AG04449 (cell line): ENCODE data around the gene RAB11FIP3.

ENCODE experiments used
- CTCF ChIA-PET: fragments of 350-600 bp; formaldehyde crosslinking; extraction: SDS; loops from one replicate; lab custom pipeline; 2021; ENCODE audit warnings: antibody characterized with exemption; lab: Yijun Ruan, JAX
- POLR2A ChIA-PET: fragments of 400-600, 350-600 bp; formaldehyde crosslinking; extraction: SDS; loops from one replicate; lab custom pipeline; 2020; ENCODE audit warnings: antibody characterized with exemption, inconsistent platforms; lab: Yijun Ruan, JAX
- DNase-seq: peaks from one replicate; pipeline ENCODE4 v3.0.0-alpha.2; 2010; ENCODE audit warnings: low read depth, low spot score
- H3K4me3 ChIP-seq: 2 replicates; pipeline ENCODE4 v1.5.1; 2011; ENCODE audit warnings: low read depth, mild to moderate bottlenecking, control low read depth, low read length
- CTCF ChIP-seq: IDR thresholded peaks from one replicate; pipeline ENCODE4 v1.5.1; 2011; ENCODE audit warnings: mild to moderate bottlenecking, moderate library complexity, low read length, control low read depth, inconsistent platforms; ENCODE audit not compliant: insufficient read depth; ENCODE audit errors: missing control alignments

The RAB11FIP3 gene

GRCh38 chr16:508884-509736 is 83.7 kb downstream of the RAB11FIP3 start:
- no peak for TF ChIP-seq CTCF
- no peak overlapping the region for H3K4me3 ChIP-seq
- ChIA-PET POLR2A (no interaction called here), CTCF (interaction anchor here (1.0 kb wide), 1 partner anchor 48 kb away, joined by 3 read pairs; no protein-coding TSS in a partner anchor)
- DNase-seq: no peak

- no peak for TF ChIP-seq CTCF
- ChIA-PET CTCF (no interaction called here), POLR2A (interaction anchor here (0.7 to 0.9 kb wide), 2 partner anchors 9 kb away, joined by 4 read pairs; no protein-coding TSS in a partner anchor)
- no peak for DNase-seq
- no peak overlapping the region for H3K4me3 ChIP-seq
These were observed 84.8 kb downstream of the RAB11FIP3 start for GRCh38 chr16:510066-510825.

GRCh38 chr16:512802-513201 is 87.4 kb downstream of the RAB11FIP3 start:
- POLR2A ChIA-PET: no interaction called here

GRCh38 chr16:513950-514349 is 88.5 kb downstream of the RAB11FIP3 start:
- POLR2A ChIA-PET: no interaction called here
- DNase-seq: no peak

More at GRCh38 chr16:512802-513201, 87.4 kb downstream of the RAB11FIP3 start:
- no peak for TF ChIP-seq CTCF
- CTCF ChIA-PET: no interaction called here
- H3K4me3 ChIP-seq: no peak overlapping the region
- no peak for DNase-seq

GRCh38 chr16:515175-515938 is 89.9 kb downstream of the RAB11FIP3 start:
- no peak overlapping the region for H3K4me3 ChIP-seq
- no peak for DNase-seq
- ChIA-PET CTCF (no interaction called here), POLR2A (no interaction called here)
- TF ChIP-seq CTCF: no peak

More at GRCh38 chr16:513950-514349, 88.5 kb downstream of the RAB11FIP3 start:
- CTCF ChIA-PET: no interaction called here
- no peak overlapping the region for H3K4me3 ChIP-seq
- no peak for TF ChIP-seq CTCF

GRCh38 chr16:515939-516226 is 90.4 kb downstream of the RAB11FIP3 start:
- DNase-seq: no peak
- CTCF ChIA-PET: no interaction called here
- no peak overlapping the region for H3K4me3 ChIP-seq
- TF ChIP-seq CTCF: no peak
- POLR2A ChIA-PET: no interaction called here
